H1 (cell line): ENCODE data around the gene ANK3. TPM values are rescaled to one million over a fixed set of nuclear protein-coding genes. Genes with fewer than 3 reads are reported as not detected.

ENCODE experiments used
- CTCF ChIA-PET: fragments of 300-600 bp; sonication (Branson Sonifier 250); formaldehyde crosslinking; loops from one replicate; lab custom pipeline; 2021; ENCODE audit not compliant: partially characterized antibody; lab: Charles Lee
- POLR2A ChIA-PET: fragments of 300-600 bp; sonication (Branson Sonifier 250); formaldehyde crosslinking; loops from one replicate; lab custom pipeline; 2021; ENCODE audit warnings: inconsistent platforms; ENCODE audit not compliant: partially characterized antibody; lab: Charles Lee
- DNase-seq, 2 experiments: peaks; one replicate each; pipeline versions ENCODE4 v3.0.0 to v3.0.0-alpha.2; 2010 to 2022; ENCODE audit warnings: low spot score in 2 of 2, low read depth in 1 of 2, mixed read lengths in 1 of 2
- FAIRE-seq: peaks from 2 replicates; lab custom pipeline; 2011; peaks lifted over from hg19 to GRCh38; lab: Jason Lieb, UNC
- H2AFZ ChIP-seq: 2 replicates; pipeline ENCODE4 v1.8.1; 2012; ENCODE audit warnings: low read length, inconsistent platforms
- H2AK5ac ChIP-seq: 2 replicates; pipeline ENCODE4 v1.6.1; 2013; ENCODE audit warnings: low read depth, low read length
- H2BK120ac ChIP-seq: replicated peaks from 2 replicates; pipeline ENCODE3; 2013; ENCODE audit warnings: low read depth, low read length, inconsistent platforms
- H2BK12ac ChIP-seq: 2 replicates; pipeline ENCODE4 v1.6.1; 2013; ENCODE audit warnings: low read depth, low read length
- H2BK15ac ChIP-seq: 2 replicates; pipeline ENCODE4 v1.6.1; 2013; ENCODE audit warnings: low read length
- H2BK20ac ChIP-seq: 2 replicates; pipeline ENCODE4 v1.6.1; 2013; ENCODE audit warnings: low read length
- H2BK5ac ChIP-seq: 2 replicates; pipeline ENCODE4 v1.6.1; 2013; ENCODE audit warnings: low read depth, low read length
- H3K14ac ChIP-seq: 2 replicates; pipeline ENCODE4 v1.6.1; 2013; ENCODE audit warnings: inconsistent platforms; ENCODE audit not compliant: insufficient read length
- H3K18ac ChIP-seq: 2 replicates; pipeline ENCODE4 v1.6.1; 2013; ENCODE audit warnings: low read length; ENCODE audit errors: extremely low read depth
- H3K23ac ChIP-seq: 2 replicates; pipeline ENCODE4 v1.6.1; 2013; ENCODE audit warnings: inconsistent platforms; ENCODE audit not compliant: insufficient read length
- H3K23me2 ChIP-seq: 2 replicates; pipeline ENCODE4 v1.6.1; 2013; ENCODE audit warnings: low read depth, low read length
- H3K27ac ChIP-seq: 2 replicates; pipeline ENCODE4 v1.6.1; 2011; ENCODE audit warnings: low read depth, low read length, inconsistent platforms
- H3K27me3 ChIP-seq, 4 experiments: replicated peaks in 1 of 4; 1 replicate in 1 of 4; 2 replicates in 3 of 4; pipeline versions ENCODE4 v1.6.1 to v1.8.1; 2011 to 2013; ENCODE audit warnings: low read length in 3 of 4, mild to moderate bottlenecking in 3 of 4, inconsistent platforms in 2 of 4, mixed read lengths in 2 of 4, moderate library complexity in 1 of 4; ENCODE audit not compliant: control insufficient read depth in 3 of 4, insufficient read depth in 3 of 4; ENCODE audit errors: extremely low read depth in 1 of 4
- H3K36me3 ChIP-seq, 4 experiments: 2 replicates each; pipeline versions ENCODE4 v1.6.1 to v1.8.1; 2011 to 2013; ENCODE audit warnings: mild to moderate bottlenecking in 4 of 4, low read length in 3 of 4, moderate library complexity in 2 of 4, control low read depth in 1 of 4, inconsistent platforms in 1 of 4; ENCODE audit not compliant: insufficient read depth in 4 of 4, control insufficient read depth in 2 of 4
- H3K4ac ChIP-seq: replicated peaks from 2 replicates; pipeline ENCODE3; 2013; ENCODE audit warnings: low read length, low read depth, mixed read lengths, inconsistent platforms; ENCODE audit not compliant: insufficient read length
- H3K4me1 ChIP-seq, 4 experiments: replicated peaks in 1 of 4; 1 replicate in 1 of 4; 2 replicates in 3 of 4; pipeline versions ENCODE4 v1.6.1 to v1.8.1; 2011 to 2013; ENCODE audit warnings: low read length in 3 of 4, inconsistent platforms in 2 of 4, mixed read lengths in 1 of 4; ENCODE audit not compliant: insufficient read depth in 4 of 4, control insufficient read depth in 3 of 4
- H3K4me2 ChIP-seq, 2 experiments: 2 replicates each; pipeline versions ENCODE4 v1.6.1 to v1.8.1; 2011 to 2013; ENCODE audit warnings: low read depth in 2 of 2, low read length in 2 of 2, control low read depth in 1 of 2, inconsistent platforms in 1 of 2, mild to moderate bottlenecking in 1 of 2; ENCODE audit not compliant: insufficient read depth in 1 of 2
- H3K4me3 ChIP-seq, 4 experiments: fragments of 200-600, 300-600 bp in 1 of 4; sonication (generic), shearing (Covaris generic), sonication (Bioruptor Twin) in 1 of 4; 2 replicates each; pipeline versions ENCODE4 v1.5.1 to v1.8.1; 2011 to 2016; ENCODE audit warnings: low read length in 4 of 4, low read depth in 3 of 4, control low read depth in 2 of 4, inconsistent platforms in 2 of 4, mild to moderate bottlenecking in 2 of 4, mixed read lengths in 1 of 4, moderate library complexity in 1 of 4; ENCODE audit not compliant: insufficient read depth in 2 of 4; ENCODE audit errors: extremely low read depth in 1 of 4
- H3K56ac ChIP-seq: replicated peaks from 2 replicates; pipeline ENCODE3; 2013; ENCODE audit warnings: low read depth, mild to moderate bottlenecking, mixed read lengths, low read length, inconsistent platforms; ENCODE audit not compliant: insufficient read length
- H3K79me1 ChIP-seq: 2 replicates; pipeline ENCODE4 v1.6.1; 2013; ENCODE audit warnings: low read depth, low read length, control low read depth
- H3K79me2 ChIP-seq, 2 experiments: 2 replicates each; pipeline versions ENCODE4 v1.6.1 to v1.8.1; 2012 to 2013; ENCODE audit warnings: low read length in 2 of 2, mild to moderate bottlenecking in 2 of 2, inconsistent platforms in 1 of 2; ENCODE audit not compliant: insufficient read depth in 2 of 2, control insufficient read depth in 1 of 2
- H3K9ac ChIP-seq, 4 experiments: replicated peaks in 1 of 4; 1 replicate in 1 of 4; 2 replicates in 3 of 4; pipeline versions ENCODE4 v1.6.1 to v1.8.1; 2011 to 2013; ENCODE audit warnings: low read depth in 3 of 4, low read length in 3 of 4, control low read depth in 2 of 4, mild to moderate bottlenecking in 2 of 4, moderate library complexity in 2 of 4, inconsistent platforms in 1 of 4; ENCODE audit errors: extremely low read depth in 1 of 4
- H3K9me3 ChIP-seq, 2 experiments: 2 replicates each; pipeline versions ENCODE4 v1.6.1 to v1.8.1; 2012 to 2013; ENCODE audit warnings: mild to moderate bottlenecking in 2 of 2, moderate library complexity in 2 of 2, control low read depth in 1 of 2, inconsistent platforms in 1 of 2, low read depth in 1 of 2, low read length in 1 of 2, mixed read lengths in 1 of 2; ENCODE audit not compliant: insufficient read depth in 2 of 2
- H4K20me1 ChIP-seq, 2 experiments: replicated peaks in 1 of 2; 2 replicates each; pipeline versions ENCODE3 to v1.8.1; 2011 to 2013; ENCODE audit warnings: inconsistent platforms in 2 of 2, low read length in 2 of 2, mild to moderate bottlenecking in 1 of 2; ENCODE audit not compliant: insufficient read depth in 2 of 2, control insufficient read depth in 1 of 2
- H4K5ac ChIP-seq: 2 replicates; pipeline ENCODE4 v1.6.1; 2013; ENCODE audit warnings: low read length, low read depth, mixed read lengths, inconsistent platforms; ENCODE audit not compliant: insufficient read length
- H4K8ac ChIP-seq: 2 replicates; pipeline ENCODE4 v1.8.0; 2013; ENCODE audit warnings: mild to moderate bottlenecking, moderate library complexity, low read length, inconsistent platforms; ENCODE audit not compliant: insufficient read depth; ENCODE audit errors: extremely low read depth
- H4K91ac ChIP-seq: replicated peaks from 2 replicates; pipeline ENCODE3; 2013; ENCODE audit warnings: low read length, mixed read lengths, inconsistent platforms; ENCODE audit not compliant: insufficient read length
- ASH2L ChIP-seq: fragments of 200-600, 300-600 bp; sonication (generic); IDR thresholded peaks from one replicate; pipeline ENCODE4 v1.7.1; 2017; ENCODE audit warnings: low read length
- ATF3 ChIP-seq: IDR thresholded peaks from 2 replicates; pipeline ENCODE4 v1.6.1; 2011; ENCODE audit warnings: low read depth, mild to moderate bottlenecking, low read length; ENCODE audit not compliant: insufficient read depth
- BACH1 ChIP-seq: IDR thresholded peaks from 2 replicates; pipeline ENCODE4 v1.6.1; 2012; ENCODE audit warnings: low read length, improper control_type of control experiment
- BRCA1 ChIP-seq: IDR thresholded peaks from 2 replicates; pipeline ENCODE4 v1.6.1; 2012; ENCODE audit warnings: low read depth, low read length, improper control_type of control experiment
- CBX8 ChIP-seq: fragments of 300-800, 300-1000 bp; sonication (generic); IDR thresholded peaks from 2 replicates; pipeline ENCODE4 v1.7.1; 2016; ENCODE audit warnings: low read depth, low read length, borderline replicate concordance
- CEBPB ChIP-seq: IDR thresholded peaks from 2 replicates; pipeline ENCODE4 v1.6.1; 2012; ENCODE audit warnings: low read depth, low read length
- FOSL1 ChIP-seq: IDR thresholded peaks from 2 replicates; pipeline ENCODE4 v1.6.1; 2011; ENCODE audit warnings: mild to moderate bottlenecking, low read depth, low read length, moderate library complexity; ENCODE audit not compliant: insufficient read depth
- KDM4A ChIP-seq: IDR thresholded peaks from one replicate; pipeline ENCODE4 v1.7.1; 2012; ENCODE audit warnings: low read depth, mild to moderate bottlenecking, moderate library complexity, low read length, inconsistent platforms; ENCODE audit not compliant: severe bottlenecking
- MAFK ChIP-seq: IDR thresholded peaks from 2 replicates; pipeline ENCODE4 v1.6.1; 2012; ENCODE audit warnings: low read depth, mild to moderate bottlenecking, improper control_type of control experiment, low read length
- RFX5 ChIP-seq: IDR thresholded peaks from 2 replicates; pipeline ENCODE4 v1.6.1; 2011; ENCODE audit warnings: low read depth, low read length, improper control_type of control experiment, borderline replicate concordance
- SIRT6 ChIP-seq: IDR thresholded peaks from one replicate; pipeline ENCODE4 v1.7.1; 2012; ENCODE audit warnings: low read length, inconsistent platforms
- SP1 ChIP-seq: IDR thresholded peaks from 2 replicates; pipeline ENCODE4 v1.6.1; 2011; ENCODE audit warnings: low read depth, low read length
- SP2 ChIP-seq: IDR thresholded peaks from 2 replicates; pipeline ENCODE4 v1.6.1; 2012; ENCODE audit warnings: mild to moderate bottlenecking, low read length, inconsistent platforms
- TAF7 ChIP-seq: optimal IDR thresholded peaks from 2 replicates; pipeline ENCODE3; 2011; ENCODE audit warnings: low read depth, mild to moderate bottlenecking, inconsistent platforms, low read length, moderate library complexity, borderline replicate concordance
- TCF12 ChIP-seq: IDR thresholded peaks from 2 replicates; pipeline ENCODE4 v1.6.1; 2011; ENCODE audit warnings: low read depth, mild to moderate bottlenecking, low read length
- YY1 ChIP-seq: IDR thresholded peaks from 2 replicates; pipeline ENCODE4 v1.6.1; 2011; ENCODE audit warnings: low read depth, mild to moderate bottlenecking, low read length
- ZNF274 ChIP-seq: IDR thresholded peaks from 2 replicates; pipeline ENCODE4 v1.7.0; 2012; ENCODE audit warnings: low read length, borderline replicate concordance; ENCODE audit errors: extremely low read depth
- polyA plus RNA-seq, 7 experiments: library from polyadenylated mRNA; depleted of rRNA in 3 of 7; stranded (reverse) in 5 of 7; unstranded in 2 of 7; fragments of >200 nt in 5 of 7; fragments of 200-250 nt in 2 of 7; gene quantifications; 1 replicate in 5 of 7; 2 replicates in 1 of 7; 4 replicates in 1 of 7; pipeline versions ENCODE4 v1.2.1 to v1.2.3, GENCODE V29; 2011 to 2013; ENCODE audit warnings: missing spikeins in 2 of 7, mixed read lengths in 2 of 7
- total RNA-seq: library from RNA; stranded (reverse); fragmentation: NEBNext Ultra II Directional; extraction: Animal tissue kit (Norgen Biotek cat#: 25700); gene quantifications from 2 replicates; pipeline ENCODE4 v1.2.1, GENCODE V29; 2021

ANK3 gene
- total and polyA plus RNA-seq, 2 of the 8 experiments (the other 6 are each of a cell fraction or from before 2014, with no cell fraction given) = 18.1 to 67.9 TPM

GRCh38 chr10:59977486-59977885 lies 412.2 kb downstream of the ANK3 start:
- no peak for DNase-seq
- Histone ChIP-seq H3K27ac (no peak overlapping the region), H3K23me2 (no peaks in the 10 kb centered on the region), H3K79me2 (no peaks in the 10 kb centered on the region), H2BK15ac (no peak overlapping the region), H4K5ac (no peak overlapping the region), H3K4me1 (no peaks in the 10 kb centered on the region), H3K79me1 (no peaks in the 10 kb centered on the region), H2BK120ac (no peak overlapping the region), H3K27me3 (no peaks in the 10 kb centered on the region), H2BK12ac (no peak overlapping the region), H2BK5ac (no peak overlapping the region), H3K14ac (no peak overlapping the region), H3K18ac (no peak overlapping the region), H3K9ac (no peak overlapping the region), H4K8ac (no peak overlapping the region), H3K4ac (no peak overlapping the region), H3K56ac (no peak overlapping the region), H3K4me3 (no peak overlapping the region), H4K91ac (no peak overlapping the region), H3K4me2 (no peak overlapping the region), H2AK5ac (no peak overlapping the region), H2BK20ac (no peak overlapping the region), H3K23ac (no peak overlapping the region), H3K9me3 (peaks cover 0 to 10% of the 10 kb centered on the region in 2 experiments; a peak in 2 of 4 replicates), H4K20me1 (no peaks in the 10 kb centered on the region), H2AFZ (no peak overlapping the region), H3K36me3 (peaks cover 0 to 3% (median 0%) of the 10 kb centered on the region in 4 experiments; a peak in 1 of 8 replicates)
- ChIA-PET CTCF (interaction anchor here (0.9 kb wide), 1 partner anchor 10 kb away, joined by 3 read pairs; no protein-coding TSS in a partner anchor), POLR2A (no interaction called here)
- no peak for FAIRE-seq
- TF ChIP-seq ATF3 = no peak
- TF ChIP-seq BRCA1 = no peak
- no peak for TF ChIP-seq TCF12
- no peak for TF ChIP-seq FOSL1
- no peak for TF ChIP-seq SIRT6
- no peak for TF ChIP-seq ZNF274
- TF ChIP-seq MAFK = no peak
- TF ChIP-seq BACH1 = no peak
- no peak for TF ChIP-seq SP1
- no peak for TF ChIP-seq CEBPB
- no peak for TF ChIP-seq CBX8
- no peak for TF ChIP-seq RFX5
- TF ChIP-seq SP2 = no peak
- TF ChIP-seq KDM4A = no peak
- no peak for TF ChIP-seq YY1
- TF ChIP-seq TAF7 = no peak
- TF ChIP-seq ASH2L = no peak
